ENCODE results near the gene CTNND2.

Gene CTNND2

GRCh38 chr5:11251247-11251646, 653.0 kb downstream of the CTNND2 start:
- Histone ChIP-seq H3K27ac (ENCODE audit: low read depth, low read length) (no peak overlapping the region), H3K79me2 (ENCODE audit: control insufficient read depth, insufficient read depth, low read length, unreplicated experiment) (no peaks in the 10 kb centered on the region), H3K36me3 (ENCODE audit: insufficient read depth, low read length) (no peaks in the 10 kb centered on the region), H2AFZ (ENCODE audit: low read length, unreplicated experiment) (no peak overlapping the region), H3K27me3 (ENCODE audit: insufficient read depth, low read length) (no peaks in the 10 kb centered on the region), H3K4me3 (ENCODE audit: low read depth, low read length) (no peak overlapping the region), H3K4me1 (ENCODE audit: control insufficient read depth, insufficient read depth, low read length, unreplicated experiment) (no peaks in the 10 kb centered on the region)

GRCh38 chr5:11248966-11249365, 655.3 kb downstream of the CTNND2 start:
- Histone ChIP-seq H2AFZ (ENCODE audit: low read length, unreplicated experiment) (no peak overlapping the region), H3K4me1 (ENCODE audit: control insufficient read depth, insufficient read depth, low read length, unreplicated experiment) (no peaks in the 10 kb centered on the region)

GRCh38 chr5:11247224-11247623, 657.0 kb downstream of the CTNND2 start:
- no peaks in the 10 kb centered on the region for H3K79me2 ChIP-seq (ENCODE audit: control insufficient read depth, insufficient read depth, low read length, unreplicated experiment)
- no peaks in the 10 kb centered on the region for H3K4me1 ChIP-seq (ENCODE audit: control insufficient read depth, insufficient read depth, low read length, unreplicated experiment)
- H3K27me3 ChIP-seq (ENCODE audit: insufficient read depth, low read length), result no peaks in the 10 kb centered on the region
- no peak overlapping the region for H2AFZ ChIP-seq (ENCODE audit: low read length, unreplicated experiment)
- H3K27ac ChIP-seq (ENCODE audit: low read depth, low read length), result no peak overlapping the region
- H3K4me3 ChIP-seq (ENCODE audit: low read depth, low read length), result no peak overlapping the region
- H3K36me3 ChIP-seq (ENCODE audit: insufficient read depth, low read length), result no peaks in the 10 kb centered on the region

More at GRCh38 chr5:11248966-11249365, 655.3 kb downstream of the CTNND2 start:
- H3K79me2 ChIP-seq (ENCODE audit: control insufficient read depth, insufficient read depth, low read length, unreplicated experiment), result no peaks in the 10 kb centered on the region
- H3K4me3 ChIP-seq (ENCODE audit: low read depth, low read length), result no peak overlapping the region
- H3K36me3 ChIP-seq (ENCODE audit: insufficient read depth, low read length), result no peaks in the 10 kb centered on the region
- no peak overlapping the region for H3K27ac ChIP-seq (ENCODE audit: low read depth, low read length)
- H3K27me3 ChIP-seq (ENCODE audit: insufficient read depth, low read length), result no peaks in the 10 kb centered on the region

- Histone ChIP-seq H3K36me3 (ENCODE audit: insufficient read depth, low read length) (no peaks in the 10 kb centered on the region), H3K27me3 (ENCODE audit: insufficient read depth, low read length) (no peaks in the 10 kb centered on the region), H3K79me2 (ENCODE audit: control insufficient read depth, insufficient read depth, low read length, unreplicated experiment) (no peaks in the 10 kb centered on the region), H3K4me1 (ENCODE audit: control insufficient read depth, insufficient read depth, low read length, unreplicated experiment) (no peaks in the 10 kb centered on the region), H3K4me3 (ENCODE audit: low read depth, low read length) (no peak overlapping the region), H2AFZ (ENCODE audit: low read length, unreplicated experiment) (no peak overlapping the region), H3K27ac (ENCODE audit: low read depth, low read length) (no peak overlapping the region)
Measured at GRCh38 chr5:11240293-11241190, 663.7 kb downstream of the CTNND2 start.

GRCh38 chr5:11239261-11240015, 664.8 kb downstream of the CTNND2 start:
- Histone ChIP-seq H3K27ac (ENCODE audit: low read depth, low read length) (no peak overlapping the region), H3K36me3 (ENCODE audit: insufficient read depth, low read length) (no peaks in the 10 kb centered on the region), H2AFZ (ENCODE audit: low read length, unreplicated experiment) (no peak overlapping the region), H3K79me2 (ENCODE audit: control insufficient read depth, insufficient read depth, low read length, unreplicated experiment) (no peaks in the 10 kb centered on the region), H3K4me1 (ENCODE audit: control insufficient read depth, insufficient read depth, low read length, unreplicated experiment) (no peaks in the 10 kb centered on the region), H3K4me3 (ENCODE audit: low read depth, low read length) (no peak overlapping the region), H3K27me3 (ENCODE audit: insufficient read depth, low read length) (no peaks in the 10 kb centered on the region)

GRCh38 chr5:11234501-11234911, 669.7 kb downstream of the CTNND2 start:
- no peaks in the 10 kb centered on the region for H3K79me2 ChIP-seq (ENCODE audit: control insufficient read depth, insufficient read depth, low read length, unreplicated experiment)
- no peaks in the 10 kb centered on the region for H3K27me3 ChIP-seq (ENCODE audit: insufficient read depth, low read length)
- no peaks in the 10 kb centered on the region for H3K4me1 ChIP-seq (ENCODE audit: control insufficient read depth, insufficient read depth, low read length, unreplicated experiment)
- no peak overlapping the region for H2AFZ ChIP-seq (ENCODE audit: low read length, unreplicated experiment)
- no peak overlapping the region for H3K4me3 ChIP-seq (ENCODE audit: low read depth, low read length)
- no peaks in the 10 kb centered on the region for H3K36me3 ChIP-seq (ENCODE audit: insufficient read depth, low read length)
- no peak overlapping the region for H3K27ac ChIP-seq (ENCODE audit: low read depth, low read length)

GRCh38 chr5:11230890-11231289, 673.4 kb downstream of the CTNND2 start:
- H3K4me3 ChIP-seq (ENCODE audit: low read depth, low read length), result no peak overlapping the region
- H3K4me1 ChIP-seq (ENCODE audit: control insufficient read depth, insufficient read depth, low read length, unreplicated experiment), result no peaks in the 10 kb centered on the region
- no peak overlapping the region for H3K27ac ChIP-seq (ENCODE audit: low read depth, low read length)
- H3K27me3 ChIP-seq (ENCODE audit: insufficient read depth, low read length), result no peaks in the 10 kb centered on the region
- no peak overlapping the region for H2AFZ ChIP-seq (ENCODE audit: low read length, unreplicated experiment)
- no peaks in the 10 kb centered on the region for H3K36me3 ChIP-seq (ENCODE audit: insufficient read depth, low read length)
- no peaks in the 10 kb centered on the region for H3K79me2 ChIP-seq (ENCODE audit: control insufficient read depth, insufficient read depth, low read length, unreplicated experiment)

- Histone ChIP-seq H3K27ac (ENCODE audit: low read depth, low read length) (no peak overlapping the region), H3K4me1 (ENCODE audit: control insufficient read depth, insufficient read depth, low read length, unreplicated experiment) (no peaks in the 10 kb centered on the region), H3K4me3 (ENCODE audit: low read depth, low read length) (no peak overlapping the region), H3K36me3 (ENCODE audit: insufficient read depth, low read length) (no peaks in the 10 kb centered on the region), H3K27me3 (ENCODE audit: insufficient read depth, low read length) (no peaks in the 10 kb centered on the region), H3K79me2 (ENCODE audit: control insufficient read depth, insufficient read depth, low read length, unreplicated experiment) (no peaks in the 10 kb centered on the region), H2AFZ (ENCODE audit: low read length, unreplicated experiment) (no peak overlapping the region)
Measured at GRCh38 chr5:11227064-11227463, 677.2 kb downstream of the CTNND2 start.

- Histone ChIP-seq H2AFZ (ENCODE audit: low read length, unreplicated experiment) (no peak overlapping the region), H3K27me3 (ENCODE audit: insufficient read depth, low read length) (no peaks in the 10 kb centered on the region), H3K4me1 (ENCODE audit: control insufficient read depth, insufficient read depth, low read length, unreplicated experiment) (no peaks in the 10 kb centered on the region), H3K79me2 (ENCODE audit: control insufficient read depth, insufficient read depth, low read length, unreplicated experiment) (no peaks in the 10 kb centered on the region), H3K4me3 (ENCODE audit: low read depth, low read length) (no peak overlapping the region), H3K27ac (ENCODE audit: low read depth, low read length) (no peak overlapping the region), H3K36me3 (ENCODE audit: insufficient read depth, low read length) (no peaks in the 10 kb centered on the region)
Measured at GRCh38 chr5:11224436-11225187, 679.6 kb downstream of the CTNND2 start.

GRCh38 chr5:11222169-11222568, 682.1 kb downstream of the CTNND2 start:
- no peak overlapping the region for H2AFZ ChIP-seq (ENCODE audit: low read length, unreplicated experiment)
- H3K79me2 ChIP-seq (ENCODE audit: control insufficient read depth, insufficient read depth, low read length, unreplicated experiment), result no peaks in the 10 kb centered on the region
- no peak overlapping the region for H3K4me3 ChIP-seq (ENCODE audit: low read depth, low read length)
- H3K36me3 ChIP-seq (ENCODE audit: insufficient read depth, low read length), result no peaks in the 10 kb centered on the region
- H3K27ac ChIP-seq (ENCODE audit: low read depth, low read length), result no peak overlapping the region
- no peaks in the 10 kb centered on the region for H3K27me3 ChIP-seq (ENCODE audit: insufficient read depth, low read length)
- H3K4me1 ChIP-seq (ENCODE audit: control insufficient read depth, insufficient read depth, low read length, unreplicated experiment), result no peaks in the 10 kb centered on the region
